HG02763 (cell line): ENCODE results near the gene WNT7B.

Experiments
- ATAC-seq: cut with Tn5 transposase; IDR thresholded peaks from one replicate; pipeline ENCODE4 v1.9.1; 2021; ENCODE audit warnings: mild to moderate bottlenecking, moderate library complexity; ENCODE audit not compliant: unreplicated experiment

The WNT7B gene

DNA sequence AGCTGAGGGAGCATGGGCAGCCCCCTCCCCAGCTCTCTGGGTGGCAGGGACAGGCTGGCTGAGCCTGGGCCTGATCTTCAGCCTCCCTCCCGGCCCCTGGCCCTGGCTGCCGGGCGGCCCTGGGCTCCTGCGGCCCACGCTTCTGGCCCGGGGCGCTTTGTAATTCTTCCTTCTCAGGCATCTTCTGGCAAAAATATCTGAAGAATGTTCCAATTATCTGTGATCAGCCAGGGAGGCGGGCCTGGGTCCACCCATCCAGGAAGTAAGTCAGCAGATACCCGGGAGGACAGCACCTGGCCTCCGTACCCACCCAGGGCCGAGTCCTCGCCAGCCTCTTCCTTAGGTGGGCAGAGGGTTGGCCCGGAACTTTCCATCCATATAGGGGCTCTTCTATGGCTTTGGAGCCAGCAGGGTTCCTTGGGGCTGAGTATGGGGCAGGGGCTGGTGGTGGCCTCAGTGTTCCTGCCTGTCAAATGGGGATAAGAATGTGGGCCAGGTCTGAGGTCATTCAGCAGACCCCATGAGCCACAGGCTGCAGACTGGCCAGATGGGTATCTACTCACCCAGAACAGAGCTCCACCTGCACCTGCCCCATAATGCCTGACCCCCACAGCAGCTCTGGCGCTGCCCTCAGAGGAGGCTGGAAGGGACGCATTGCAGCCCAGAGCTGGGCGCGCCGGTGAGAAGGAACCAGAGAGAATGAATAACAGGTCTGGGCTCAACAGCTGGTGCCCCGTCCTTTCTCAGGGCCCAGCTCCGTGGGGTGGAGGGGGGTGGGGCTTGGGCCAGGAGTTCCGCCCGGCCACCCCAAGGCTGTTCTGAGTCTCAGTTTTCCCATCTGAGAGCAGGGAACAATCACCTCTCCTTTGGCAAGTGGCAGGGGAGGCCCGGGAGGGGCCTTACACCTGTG is 16.2 kb downstream of the WNT7B start:
- no peak for ATAC-seq

DNA sequence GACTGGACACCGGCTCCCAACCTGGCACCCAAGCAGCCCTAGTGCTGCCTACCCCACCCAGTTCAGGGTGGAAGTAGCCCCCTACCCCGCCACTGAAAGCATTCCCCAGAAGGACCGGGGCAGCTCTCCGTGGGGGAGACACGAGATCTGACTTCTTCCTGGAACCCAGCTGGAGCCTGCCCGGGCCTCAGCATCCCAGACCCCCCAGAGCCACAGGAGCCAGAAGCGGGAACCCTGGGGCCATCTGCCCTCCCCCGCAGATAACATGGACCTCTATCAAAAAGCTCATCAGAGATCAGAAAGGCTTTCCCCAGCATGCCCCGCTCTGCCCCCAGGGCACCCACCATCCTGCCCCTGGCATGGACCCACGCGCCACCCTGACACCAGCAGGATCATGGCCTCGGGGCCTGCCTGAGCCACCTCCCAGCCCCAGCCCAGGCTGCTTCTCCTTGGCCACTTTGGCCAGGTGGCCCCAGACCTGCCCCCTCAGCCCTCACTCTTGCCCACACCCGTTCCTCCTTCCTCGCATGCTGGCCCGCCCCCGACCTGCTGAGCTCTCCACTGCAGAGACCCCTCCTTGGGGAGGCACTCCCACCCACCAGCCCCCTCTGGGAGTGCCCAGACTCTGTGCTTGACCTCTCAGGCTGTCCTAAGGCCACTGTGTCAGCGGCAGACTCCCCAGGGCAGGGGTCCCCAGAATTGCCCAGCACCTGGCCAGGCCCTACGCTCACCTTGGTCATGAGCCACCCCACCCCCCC is 17.1 kb downstream of the WNT7B start:
- ATAC-seq, result no peak

DNA sequence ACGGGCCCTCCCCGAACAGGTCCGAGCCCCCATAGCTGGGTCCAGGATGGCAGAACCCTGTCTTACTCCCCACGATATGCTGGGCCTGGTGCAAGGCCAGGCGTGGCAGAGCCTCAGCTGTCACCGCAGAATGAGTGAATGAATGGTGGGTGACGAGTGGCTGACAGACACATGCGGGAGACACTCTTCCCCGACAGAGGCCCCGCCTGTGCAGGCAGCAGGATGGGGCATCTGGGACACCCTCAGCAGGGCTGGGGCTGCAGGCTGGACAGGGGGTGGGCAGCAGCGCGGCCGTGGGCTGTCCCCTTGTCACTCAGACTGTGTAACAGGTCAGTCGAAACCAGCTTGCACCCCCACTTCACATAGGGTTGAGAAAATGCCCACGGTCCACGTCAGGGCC is 18.0 kb downstream of the WNT7B start:
- no peak for ATAC-seq

DNA sequence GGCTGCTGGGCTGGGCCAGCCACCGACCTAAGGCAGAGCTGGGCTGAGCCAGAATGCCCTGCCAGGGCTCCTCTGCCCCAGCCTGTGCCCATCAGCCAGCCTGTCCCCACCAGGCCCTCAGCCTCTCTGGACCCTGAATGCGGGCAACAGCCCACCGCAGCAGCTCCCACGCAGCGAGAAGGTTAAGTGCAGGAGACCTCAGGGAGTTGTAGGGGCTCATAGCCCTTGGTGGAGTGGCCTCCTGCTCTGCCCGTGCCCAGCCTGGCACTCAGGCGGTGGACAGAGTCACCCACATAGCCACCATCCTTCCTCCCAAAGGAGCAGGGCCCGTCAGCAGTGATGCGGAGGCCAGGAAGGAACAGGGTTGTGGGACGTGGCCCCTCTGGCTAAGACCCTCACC is 19.1 kb downstream of the WNT7B start:
- ATAC-seq, result no peak

DNA sequence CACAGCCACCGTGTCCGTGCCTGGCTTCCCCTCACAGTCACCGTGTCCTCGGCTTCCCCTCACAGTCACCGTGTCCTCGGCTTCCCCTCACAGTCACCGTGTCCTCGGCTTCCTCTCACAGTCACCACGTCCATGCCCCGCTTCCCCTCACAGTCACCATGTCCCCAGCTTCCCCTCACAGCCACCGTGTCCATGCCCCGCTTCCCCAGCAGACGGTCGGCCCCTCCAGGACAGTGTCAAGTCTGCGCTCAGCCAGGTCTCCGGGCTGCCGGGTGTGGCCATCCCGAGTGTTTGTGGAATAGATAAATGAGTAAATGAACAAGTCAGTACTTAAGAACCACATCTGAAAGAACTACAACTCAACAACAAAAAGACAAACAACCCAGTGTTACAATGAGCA is 23.8 kb downstream of the WNT7B start:
- ATAC-seq, result no peak

DNA sequence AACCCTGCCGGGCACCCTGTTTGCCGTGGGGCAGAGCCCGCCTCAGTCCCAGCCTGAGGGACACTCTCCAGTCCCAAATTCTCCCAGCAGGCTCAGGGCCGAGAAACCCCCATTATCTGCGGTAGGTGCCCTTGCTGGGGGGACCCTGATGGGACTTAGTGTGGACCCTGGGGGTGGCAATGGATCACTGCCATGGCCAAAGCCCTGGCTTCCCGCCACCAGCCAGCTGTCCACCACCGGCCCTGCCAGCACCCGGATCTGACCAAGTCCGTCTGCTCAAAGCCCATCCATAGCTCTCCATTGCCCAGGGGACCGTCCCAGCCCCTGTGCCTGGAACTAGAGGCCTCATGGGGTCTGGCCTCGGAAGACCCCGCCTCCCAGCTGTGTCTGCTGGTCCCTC is 24.4 kb downstream of the WNT7B start:
- ATAC-seq, result no peak

DNA sequence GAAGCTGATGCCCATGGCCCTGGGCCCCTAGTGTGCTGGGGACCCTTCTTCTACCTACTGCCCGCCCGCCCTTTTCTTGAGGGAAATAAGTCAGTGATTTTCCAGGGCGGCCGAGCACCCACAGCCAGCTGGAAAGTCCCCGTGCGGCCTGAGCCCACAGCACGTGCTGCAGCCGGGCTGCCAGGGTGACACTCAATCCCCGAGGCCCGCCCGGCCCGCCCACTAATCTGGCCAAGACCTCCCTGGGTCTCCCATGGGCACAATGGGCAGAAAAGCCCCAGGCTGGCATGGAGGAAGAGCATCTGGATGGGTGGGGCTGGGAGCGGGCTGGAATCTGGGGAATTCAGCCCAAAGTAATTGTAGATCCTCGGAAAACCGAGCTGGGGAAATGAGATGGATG is 24.8 kb downstream of the WNT7B start:
- ATAC-seq, result no peak

DNA sequence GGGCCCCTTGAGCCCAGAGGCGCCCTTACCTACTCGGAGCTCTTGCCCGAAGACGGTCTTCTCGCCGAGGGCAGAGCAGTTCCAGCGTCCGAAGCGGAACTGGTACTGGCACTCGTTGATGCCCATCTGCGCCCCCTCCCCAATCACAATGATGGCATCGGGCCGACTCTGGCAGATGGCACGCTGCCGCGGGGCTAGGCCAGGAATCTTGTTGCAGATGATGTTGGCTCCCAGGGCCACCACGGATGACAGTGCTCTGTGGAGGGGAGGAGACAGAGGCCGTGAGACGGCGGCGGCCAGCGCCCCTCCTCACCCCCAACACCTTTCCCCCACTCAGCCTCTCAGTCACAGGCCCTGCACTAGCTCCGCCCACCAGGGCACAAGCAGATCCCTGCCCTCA is 27.1 kb downstream of the WNT7B start:
- ATAC-seq, result no peak

DNA sequence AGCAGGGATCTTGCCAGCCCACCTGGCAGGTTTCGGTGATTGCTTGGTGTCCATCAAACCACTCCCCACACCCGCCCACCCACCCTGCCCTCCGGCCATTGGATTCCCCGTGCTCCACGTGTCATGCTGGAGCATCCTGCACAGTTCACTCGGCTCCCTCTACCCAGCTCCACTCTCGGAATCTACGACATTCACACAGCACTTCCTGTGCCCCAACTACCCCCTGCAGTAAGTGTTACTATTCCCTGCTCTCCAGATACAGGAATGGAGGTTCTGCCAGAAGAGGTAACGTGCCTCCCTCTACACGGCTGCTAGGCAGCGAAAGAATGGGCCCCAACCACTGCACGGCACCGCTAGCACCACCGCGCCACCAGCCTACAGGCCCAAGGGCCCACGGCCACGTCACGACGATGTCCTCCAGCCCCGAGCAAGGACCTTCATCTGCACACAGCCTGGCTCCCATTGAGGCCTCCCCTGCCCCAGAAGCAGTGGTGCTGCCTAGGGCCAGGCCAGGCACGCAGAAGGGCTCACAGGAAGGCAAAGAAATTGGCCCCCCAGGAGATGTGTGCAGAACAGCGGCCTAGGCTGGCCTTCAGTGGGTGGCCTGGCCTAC is 27.6 kb downstream of the WNT7B start:
- no peak for ATAC-seq

DNA sequence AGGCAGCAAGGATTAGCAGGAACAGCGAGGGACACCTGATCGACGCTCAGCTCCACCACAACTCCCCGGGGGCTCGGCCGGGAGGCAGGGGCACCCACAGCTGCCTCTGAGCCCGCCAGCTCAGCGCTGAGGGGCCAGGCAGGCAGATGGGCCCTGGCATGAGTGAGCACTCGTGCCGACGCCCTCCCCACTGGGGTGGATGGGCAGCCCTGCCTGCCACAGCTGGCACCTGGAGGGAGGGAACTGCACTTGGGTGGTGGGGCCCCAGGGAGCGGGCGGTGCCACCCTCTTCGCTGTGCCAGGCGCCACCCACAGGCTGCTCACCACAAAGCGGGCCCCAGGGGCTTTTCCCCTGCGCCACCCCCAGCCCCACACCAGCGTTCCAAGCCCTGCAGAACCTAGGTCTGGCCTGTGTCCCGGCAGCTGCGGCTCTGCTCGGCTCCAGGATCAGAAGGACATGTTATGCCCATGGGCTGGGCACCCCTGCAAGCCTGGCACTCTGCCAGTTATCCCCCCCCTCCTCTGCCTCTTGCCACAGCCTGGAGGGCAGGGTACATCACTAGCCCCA is 28.8 kb downstream of the WNT7B start:
- no peak for ATAC-seq

DNA sequence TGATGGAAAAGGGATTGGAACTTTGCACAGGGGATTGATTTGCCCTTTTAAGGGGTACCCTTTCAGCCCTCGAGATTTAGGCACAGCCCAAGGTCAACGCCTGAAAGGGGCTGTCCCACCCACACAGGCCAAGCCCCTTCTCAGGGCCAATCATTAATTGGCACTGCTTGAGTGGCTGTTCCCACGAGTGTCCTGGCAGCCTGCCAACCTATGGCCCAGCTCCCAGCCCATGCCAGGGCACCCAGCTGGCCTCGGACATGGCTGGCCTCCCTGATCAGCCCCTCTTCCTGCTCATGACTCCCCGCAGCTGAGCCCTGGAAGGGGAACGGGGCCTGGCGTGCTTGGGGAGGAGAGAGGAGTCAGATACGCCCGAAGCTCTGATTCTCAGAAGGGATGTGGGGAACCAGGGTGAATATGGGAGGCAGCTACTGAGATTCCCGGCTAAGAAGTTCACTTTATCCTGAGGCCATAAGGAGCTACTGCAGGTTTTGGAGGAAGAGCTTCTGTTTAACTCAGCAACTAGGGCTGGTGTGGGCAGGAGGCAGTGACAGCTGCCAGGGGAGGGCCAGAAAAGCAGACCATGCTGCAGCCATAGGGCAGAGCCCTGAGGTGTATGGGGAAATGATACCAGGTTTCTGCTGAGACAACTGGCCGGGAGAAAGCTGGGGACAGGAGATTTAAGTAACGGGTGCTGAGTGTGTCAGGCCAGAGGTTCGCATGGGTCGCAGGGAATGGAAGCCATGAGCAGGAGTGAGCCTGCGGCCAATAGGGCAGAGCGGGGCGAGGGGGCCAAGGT is 30.0 kb downstream of the WNT7B start:
- no peak for ATAC-seq

DNA sequence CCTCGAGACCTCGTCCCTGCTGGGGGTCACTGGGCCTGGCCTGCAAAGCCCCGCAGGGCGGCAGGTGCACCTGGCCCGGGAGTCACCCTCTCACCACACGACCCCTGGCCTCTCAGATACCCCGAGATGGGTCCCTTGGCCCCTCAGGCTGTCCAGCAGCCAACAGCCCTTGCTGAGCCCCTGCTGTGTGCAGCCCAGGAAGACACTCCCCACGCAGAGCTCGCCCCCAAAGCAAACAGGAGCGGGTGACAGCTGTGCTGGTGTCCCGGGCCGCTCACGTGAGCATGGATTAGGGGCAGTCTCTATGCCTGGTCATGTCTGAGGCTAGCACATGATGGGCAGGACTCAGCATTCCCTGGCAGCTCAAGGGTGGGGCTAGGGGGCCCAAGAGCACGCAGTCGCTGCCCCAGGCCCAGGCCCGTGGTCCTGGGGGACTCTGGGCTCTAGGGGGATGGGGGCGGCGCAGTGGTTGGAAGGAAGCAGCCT is 31.3 kb downstream of the WNT7B start:
- ATAC-seq, result no peak

DNA sequence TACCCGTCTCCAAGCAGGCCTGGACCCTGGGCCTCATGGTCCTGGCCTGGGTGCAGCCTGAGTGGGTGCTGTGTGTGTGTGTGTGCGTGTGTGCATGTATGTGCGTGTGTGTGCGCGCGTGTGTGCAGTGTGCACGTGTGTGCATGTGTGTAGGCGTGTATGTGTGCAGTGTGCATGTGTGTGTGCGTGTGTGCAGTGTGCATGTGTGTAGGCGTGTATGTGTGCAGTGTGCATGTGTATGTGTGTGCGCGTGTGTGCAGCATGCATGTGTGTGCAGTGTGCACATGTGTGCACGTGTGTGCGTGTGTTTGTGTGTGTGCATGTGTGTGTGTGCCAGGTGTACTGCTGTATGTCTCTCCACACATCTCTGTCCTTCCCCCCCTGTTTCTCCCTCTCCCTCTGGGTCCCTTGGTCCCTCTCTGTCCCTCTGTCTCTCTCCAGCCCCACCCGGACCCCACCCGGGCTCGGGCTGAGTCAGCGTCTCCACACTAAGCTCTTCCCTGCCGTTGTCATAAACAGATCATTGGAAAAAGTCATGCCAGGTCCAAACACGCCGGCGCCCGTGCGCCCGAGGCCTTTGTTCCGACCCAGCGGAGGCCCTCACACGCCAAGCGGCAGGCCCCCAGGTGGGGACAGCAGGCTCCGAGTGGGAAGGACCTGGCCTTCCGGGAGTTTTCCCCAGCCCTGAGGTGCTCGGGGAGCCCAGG is 34.0 kb downstream of the WNT7B start:
- ATAC-seq, result no peak

DNA sequence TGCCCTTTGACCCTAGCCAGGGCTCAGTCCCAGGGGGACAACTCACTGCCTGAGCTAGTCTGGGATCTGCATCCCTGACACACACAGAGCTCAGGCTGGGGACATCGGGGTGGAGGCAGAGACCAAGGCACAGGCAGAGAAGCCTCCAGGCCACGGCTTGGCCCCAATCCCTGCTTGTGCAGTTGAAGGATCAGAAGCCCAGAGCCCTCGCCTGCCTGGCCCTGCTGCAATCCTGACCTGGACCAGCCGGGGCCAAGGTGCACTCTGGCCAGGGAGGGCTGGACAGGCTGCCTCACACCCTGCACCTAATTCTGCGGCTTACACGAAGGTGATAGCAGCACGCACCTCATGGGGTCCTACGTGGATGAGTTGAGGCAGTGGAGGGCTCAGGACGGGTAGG is 34.6 kb downstream of the WNT7B start:
- ATAC-seq, result no peak

DNA sequence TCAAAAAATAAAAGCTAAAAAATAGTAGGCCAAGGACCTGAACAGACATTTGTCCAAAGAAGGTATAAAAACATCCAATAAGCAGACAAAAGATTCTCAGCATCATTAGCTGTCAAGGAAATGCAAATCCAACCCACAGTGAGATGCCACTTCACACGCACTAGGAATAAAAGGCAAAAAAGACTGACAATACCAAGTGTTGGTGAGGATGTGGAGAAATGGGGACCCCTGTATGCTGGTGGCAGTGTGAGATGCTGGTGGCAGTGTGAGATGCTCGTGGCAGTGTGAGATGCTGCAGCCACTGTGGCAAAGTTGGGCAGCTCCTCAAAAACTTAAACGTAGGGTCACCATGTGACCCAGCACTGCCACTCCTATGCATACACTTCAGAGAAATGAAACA is 38.0 kb downstream of the WNT7B start:
- no peak for ATAC-seq

DNA sequence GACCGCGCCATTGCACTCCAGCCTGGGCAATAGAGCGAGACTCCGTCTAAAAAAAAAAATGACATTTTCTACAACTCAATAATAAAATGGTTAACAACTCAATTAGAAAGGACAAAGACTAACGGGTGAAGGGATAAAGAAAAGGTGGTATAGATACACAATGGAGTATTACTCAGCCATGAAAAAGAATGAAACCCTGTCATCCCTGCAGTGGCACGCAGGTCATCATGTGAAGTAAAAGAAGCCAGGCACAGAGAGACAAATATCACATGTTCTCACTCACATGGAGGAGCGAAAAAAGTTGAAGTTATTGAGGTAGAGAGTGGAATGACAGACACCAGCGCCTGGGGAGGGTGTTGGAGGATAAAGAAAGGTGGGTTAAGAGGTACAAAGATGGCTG is 39.0 kb downstream of the WNT7B start:
- no peak for ATAC-seq

DNA sequence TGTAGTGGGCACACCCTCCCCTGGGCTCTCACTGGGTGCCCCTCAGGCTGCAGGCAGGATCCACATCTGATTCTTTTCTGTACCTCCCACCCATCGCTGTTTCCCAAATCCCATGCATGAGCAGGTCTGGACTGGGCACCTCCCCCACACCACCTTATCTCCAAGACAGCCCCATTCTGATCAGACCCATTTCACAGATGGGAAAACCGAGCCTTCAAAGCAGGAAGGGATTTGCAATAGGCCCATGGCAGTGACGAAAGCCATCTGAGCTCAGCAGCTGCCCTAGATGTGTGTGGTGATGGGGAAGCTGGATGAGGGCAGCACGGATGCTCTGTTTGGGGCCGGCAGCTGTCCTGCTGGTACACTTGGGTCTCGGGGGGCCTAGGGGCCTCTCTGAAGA is 41.4 kb downstream of the WNT7B start:
- no peak for ATAC-seq

DNA sequence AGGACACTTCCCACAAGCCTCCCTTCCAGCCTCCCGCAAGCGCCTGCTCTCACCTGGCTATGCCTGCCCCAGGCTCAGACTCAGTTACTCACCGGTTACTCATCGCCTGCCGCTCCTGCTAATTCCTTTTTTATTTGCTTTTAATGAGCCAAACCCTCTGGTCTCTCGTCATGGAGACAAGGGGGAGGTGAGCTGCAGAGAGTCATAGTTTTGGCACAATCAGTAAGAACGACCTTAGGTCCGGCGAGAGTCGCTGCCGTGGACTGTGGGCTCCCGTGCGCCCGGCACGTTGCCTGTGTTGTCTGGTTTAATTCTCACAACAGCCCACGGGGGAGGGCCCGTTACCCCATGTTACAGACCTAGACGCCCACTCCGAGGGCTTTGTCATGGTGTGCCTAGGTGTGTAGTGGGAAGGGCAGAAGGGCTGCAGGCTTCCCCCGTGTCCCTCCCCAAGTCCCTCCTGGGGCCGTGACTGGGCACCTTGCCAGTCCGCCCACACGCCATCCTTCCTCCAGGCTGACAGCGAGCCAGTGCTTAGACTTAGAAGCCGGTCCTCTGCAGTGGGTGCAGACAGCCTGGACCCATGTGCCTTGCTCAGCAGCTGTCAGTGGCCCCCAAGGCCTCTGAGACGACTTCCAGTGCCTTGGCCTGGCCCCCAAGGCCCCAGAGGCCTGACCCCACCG is 42.2 kb downstream of the WNT7B start:
- ATAC-seq, result no peak

DNA sequence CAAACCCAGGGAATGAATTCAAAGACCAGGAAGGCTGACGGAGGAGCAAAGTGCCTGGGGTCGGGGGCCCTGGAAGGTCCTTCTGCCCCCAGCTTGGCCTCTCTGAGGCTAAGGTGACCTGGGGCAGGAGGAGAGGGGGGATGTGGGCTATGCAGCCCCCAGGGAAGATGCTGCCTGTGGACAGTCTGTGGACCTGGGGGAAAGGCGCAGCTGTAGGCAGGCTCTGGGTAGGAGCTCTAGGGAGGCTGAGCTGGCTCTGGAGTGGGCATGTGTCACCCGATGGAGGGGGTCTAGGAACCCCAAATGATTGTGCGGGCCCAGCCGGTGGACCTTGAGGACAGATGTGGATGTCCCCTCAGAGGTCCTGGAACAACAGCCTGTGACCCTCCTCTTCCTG is 42.8 kb downstream of the WNT7B start:
- ATAC-seq, result no peak
